Spleen (tissue), 7 donors: ENCODE results near the gene NCKIPSD.

ENCODE experiments used
- CTCF ChIP-seq, 11 experiments: fragments of 200-600 bp in 7 of 11; fragments of 450-650 bp in 4 of 11; sonication (generic) in 4 of 11; IDR thresholded peaks in 8 of 11; conservative IDR thresholded peaks in 3 of 11; 1 replicate in 7 of 11; 2 replicates in 4 of 11; pipeline versions ENCODE4 v1.4.0 to v1.8.0; 2016 to 2021; ENCODE audit warnings: antibody characterized with exemption in 11 of 11, inconsistent platforms in 4 of 11, mild to moderate bottlenecking in 1 of 11
- POLR2A ChIP-seq, 3 donors: fragments of 450-650 bp; IDR thresholded peaks; one replicate each; pipeline ENCODE4 v1.5.1; 2017; ENCODE audit warnings: antibody characterized with exemption in 3 of 3, mild to moderate bottlenecking in 1 of 3
- donor health status: DM: no; HTN: no; CAD: no; lungs with moderate emphysema.
- donor health status: DM: no; HTN: no; CAD: no.
- donor health status: DM: no; HTN: no; CAD: no.

GRCh38 chr3:48709051-48709461 lies 23.3 kb upstream of the NCKIPSD start:
- TF ChIP-seq CTCF (IDR thresholded peaks at IDR 0.05 in 8 of 11, conservative IDR thresholded peaks at IDR 0.05 in 3 of 11) (no peak), POLR2A (IDR thresholded peaks at IDR 0.05) (no peak)
